Measurements from ENCODE around the gene MTHFS.

GRCh38 chr15:79919090-79919748, 22.4 kb upstream of the MTHFS start:
- TF ChIP-seq, protein P1, sequence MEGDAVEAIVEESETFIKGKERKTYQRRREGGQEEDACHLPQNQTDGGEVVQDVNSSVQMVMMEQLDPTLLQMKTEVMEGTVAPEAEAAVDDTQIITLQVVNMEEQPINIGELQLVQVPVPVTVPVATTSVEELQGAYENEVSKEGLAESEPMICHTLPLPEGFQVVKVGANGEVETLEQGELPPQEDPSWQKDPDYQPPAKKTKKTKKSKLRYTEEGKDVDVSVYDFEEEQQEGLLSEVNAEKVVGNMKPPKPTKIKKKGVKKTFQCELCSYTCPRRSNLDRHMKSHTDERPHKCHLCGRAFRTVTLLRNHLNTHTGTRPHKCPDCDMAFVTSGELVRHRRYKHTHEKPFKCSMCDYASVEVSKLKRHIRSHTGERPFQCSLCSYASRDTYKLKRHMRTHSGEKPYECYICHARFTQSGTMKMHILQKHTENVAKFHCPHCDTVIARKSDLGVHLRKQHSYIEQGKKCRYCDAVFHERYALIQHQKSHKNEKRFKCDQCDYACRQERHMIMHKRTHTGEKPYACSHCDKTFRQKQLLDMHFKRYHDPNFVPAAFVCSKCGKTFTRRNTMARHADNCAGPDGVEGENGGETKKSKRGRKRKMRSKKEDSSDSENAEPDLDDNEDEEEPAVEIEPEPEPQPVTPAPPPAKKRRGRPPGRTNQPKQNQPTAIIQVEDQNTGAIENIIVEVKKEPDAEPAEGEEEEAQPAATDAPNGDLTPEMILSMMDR (IDR thresholded peaks at IDR 0.05; ENCODE audit: extremely low read depth in 1 of 2, insufficient read depth in 1 of 2, low read depth in 1 of 2, low read length in 2 of 2) = no peak
- TF ChIP-seq, protein P2, sequence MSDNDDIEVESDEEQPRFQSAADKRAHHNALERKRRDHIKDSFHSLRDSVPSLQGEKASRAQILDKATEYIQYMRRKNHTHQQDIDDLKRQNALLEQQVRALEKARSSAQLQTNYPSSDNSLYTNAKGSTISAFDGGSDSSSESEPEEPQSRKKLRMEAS (IDR thresholded peaks at IDR 0.05; ENCODE audit: insufficient read depth, insufficient read length) = no peak
- TF ChIP-seq MYC (IDR thresholded peaks at IDR 0.05; ENCODE audit: low read depth, low read length) = no peak
- TF ChIP-seq POLR2AphosphoS5 (IDR thresholded peaks at IDR 0.05; ENCODE audit: insufficient read depth, low read depth, low read length) = no peak
- no peak for TF ChIP-seq JUN (IDR thresholded peaks at IDR 0.05; ENCODE audit: borderline replicate concordance, insufficient read depth, insufficient read length, low read depth)
- TF ChIP-seq POLR2A (IDR thresholded peaks at IDR 0.05; ENCODE audit: low read depth, low read length) = no peak
- no peak for TF ChIP-seq GATA2 (IDR thresholded peaks at IDR 0.05; ENCODE audit: insufficient read depth, insufficient read length, low read depth, low read length)
- TF ChIP-seq EZH2 (IDR thresholded peaks at IDR 0.05; ENCODE audit: borderline replicate concordance, low read depth, low read length, severe bottlenecking) = no peak

Measured in endothelial cell of umbilical vein (primary cell).